HG03108 (cell line): ENCODE measurements around the gene GSTO2.

Source experiments
- ATAC-seq: cut with Tn5 transposase; IDR thresholded peaks from one replicate; pipeline ENCODE4 v1.9.1; 2021; ENCODE audit warnings: moderate library complexity; ENCODE audit not compliant: unreplicated experiment

Gene GSTO2

GRCh38 chr10:104279550-104280259 is 10.7 kb downstream of the GSTO2 start:
- ATAC-seq: no peak

GRCh38 chr10:104281694-104282093 is 12.7 kb downstream of the GSTO2 start:
- no peak for ATAC-seq

GRCh38 chr10:104284846-104285245 is 15.9 kb downstream of the GSTO2 start:
- ATAC-seq: no peak

GRCh38 chr10:104286939-104287338 is 18.0 kb downstream of the GSTO2 start:
- ATAC-seq: no peak

- no peak for ATAC-seq
These were observed 19.4 kb downstream of the GSTO2 start for GRCh38 chr10:104288355-104288754.

- ATAC-seq: peak; percentile 99
These were observed 22.5 kb downstream of the GSTO2 start for GRCh38 chr10:104291439-104291951.

- no peak for ATAC-seq
These were observed 24.0 kb downstream of the GSTO2 start for GRCh38 chr10:104293011-104293410.

- ATAC-seq: no peak
These were observed 24.9 kb downstream of the GSTO2 start for GRCh38 chr10:104293781-104294321.

- no peak for ATAC-seq
These were observed 27.9 kb downstream of the GSTO2 start for GRCh38 chr10:104296687-104297436.

- ATAC-seq: no peak
These were observed 29.0 kb downstream of the GSTO2 start for GRCh38 chr10:104297697-104298660.

GRCh38 chr10:104299031-104299904 is 30.3 kb downstream of the GSTO2 start:
- no peak for ATAC-seq

- ATAC-seq: no peak
These were observed 31.2 kb downstream of the GSTO2 start for GRCh38 chr10:104300002-104300735.

- ATAC-seq: no peak
These were observed 31.8 kb downstream of the GSTO2 start for GRCh38 chr10:104300736-104301292.

GRCh38 chr10:104301907-104302690 is 33.1 kb downstream of the GSTO2 start:
- ATAC-seq: no peak

- no peak for ATAC-seq
These were observed 34.8 kb downstream of the GSTO2 start for GRCh38 chr10:104303594-104304355.

GRCh38 chr10:104304356-104304745 is 35.4 kb downstream of the GSTO2 start:
- ATAC-seq: no peak

GRCh38 chr10:104304927-104305326 is 35.9 kb downstream of the GSTO2 start:
- no peak for ATAC-seq
